GM21528 (cell line): ENCODE measurements around the gene RGL1.

Source experiments
- ATAC-seq: cut with Tn5 transposase; IDR thresholded peaks from one replicate; pipeline ENCODE4 v1.9.1; 2021; ENCODE audit warnings: mild to moderate bottlenecking, moderate library complexity; ENCODE audit not compliant: unreplicated experiment, low FRiP score

RGL1 gene

GRCh38 chr1:183942933-183943693 is 138.2 kb downstream of the RGL1 start:
- no peak for ATAC-seq

DNA sequence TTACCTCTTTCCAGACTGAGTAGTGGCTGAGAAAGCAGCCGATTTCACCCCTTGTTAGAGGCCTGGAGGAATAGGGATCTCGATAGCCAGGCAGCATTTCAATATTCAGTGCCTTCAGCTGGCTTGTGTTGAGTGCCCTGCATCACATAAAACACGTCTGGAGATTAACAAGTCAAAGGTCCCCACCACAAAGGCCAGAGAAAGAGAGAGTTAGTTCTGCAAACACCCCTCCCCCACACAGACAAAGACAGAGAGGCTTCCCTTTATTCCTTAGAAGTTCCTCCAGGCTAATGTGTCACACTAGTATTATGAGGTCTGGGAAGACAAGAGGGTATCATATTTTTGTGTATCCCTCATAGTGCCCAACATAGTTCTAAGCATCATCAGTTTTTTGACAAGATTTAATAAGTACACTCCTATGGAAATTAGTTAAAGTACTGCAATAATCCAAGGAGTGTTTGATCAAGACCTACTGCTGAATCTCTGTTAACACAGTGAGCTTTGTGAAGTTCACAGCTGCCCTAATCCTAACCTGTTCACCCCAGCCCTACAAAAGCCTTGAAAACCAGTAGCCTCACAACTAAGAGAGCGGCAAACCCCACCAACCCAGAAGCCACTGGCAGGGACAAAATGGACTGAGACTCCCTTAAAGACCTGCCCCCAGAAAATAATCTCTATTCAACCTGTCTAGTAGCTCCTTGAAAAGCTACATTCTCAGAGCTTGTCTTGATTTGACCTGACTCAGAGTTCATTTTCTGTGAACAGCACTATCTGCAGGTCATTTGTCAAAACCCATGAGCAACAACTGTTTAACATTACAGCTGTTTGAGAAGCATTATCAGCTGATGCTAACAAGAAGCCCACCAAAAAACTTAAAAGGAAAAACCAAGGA is 140.8 kb downstream of the RGL1 start:
- ATAC-seq: no peak

GRCh38 chr1:183946320-183946613 is 141.3 kb downstream of the RGL1 start:
- ATAC-seq: no peak

DNA sequence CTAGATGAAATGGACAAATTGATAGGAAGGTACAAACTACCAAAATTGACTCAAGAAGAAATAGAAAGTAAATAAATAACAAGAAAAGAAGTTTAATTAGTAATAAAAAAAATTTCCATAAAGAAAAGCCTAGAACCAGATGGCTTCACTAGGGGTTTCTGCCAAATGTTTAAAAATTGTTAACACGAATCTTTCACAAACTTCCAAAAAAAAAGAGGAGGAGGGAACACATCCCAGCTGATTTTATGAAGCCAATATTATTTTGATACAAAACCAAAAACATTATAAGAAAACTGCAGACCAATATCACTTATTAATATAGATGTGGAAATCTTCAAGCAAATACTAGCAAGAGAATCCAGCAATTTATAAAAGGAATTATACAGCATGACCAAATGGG is 143.1 kb downstream of the RGL1 start:
- ATAC-seq: no peak

DNA sequence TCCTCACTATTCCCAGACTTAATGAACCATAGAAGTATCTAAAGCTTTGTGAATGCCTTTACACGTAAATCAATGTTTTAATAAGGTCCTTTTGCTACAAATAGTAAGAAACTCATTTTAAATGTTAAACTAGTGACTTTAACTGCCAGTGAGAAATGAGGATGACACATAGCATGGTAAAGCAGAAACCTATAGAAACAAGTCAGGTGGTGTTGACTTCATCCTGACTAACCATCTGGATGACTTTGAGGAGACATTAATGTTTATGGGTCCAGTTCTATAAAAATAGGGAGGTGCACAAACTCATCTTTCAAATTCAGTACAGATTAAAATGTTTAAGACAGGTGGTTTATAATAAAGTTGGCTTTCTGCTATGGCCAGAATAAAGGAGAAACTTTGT is 147.2 kb downstream of the RGL1 start:
- no peak for ATAC-seq

- no peak for ATAC-seq
Observed at GRCh38 chr1:183953031-183953430, 148.1 kb downstream of the RGL1 start.

- no peak for ATAC-seq
Observed at GRCh38 chr1:183954496-183954895, 149.6 kb downstream of the RGL1 start.

DNA sequence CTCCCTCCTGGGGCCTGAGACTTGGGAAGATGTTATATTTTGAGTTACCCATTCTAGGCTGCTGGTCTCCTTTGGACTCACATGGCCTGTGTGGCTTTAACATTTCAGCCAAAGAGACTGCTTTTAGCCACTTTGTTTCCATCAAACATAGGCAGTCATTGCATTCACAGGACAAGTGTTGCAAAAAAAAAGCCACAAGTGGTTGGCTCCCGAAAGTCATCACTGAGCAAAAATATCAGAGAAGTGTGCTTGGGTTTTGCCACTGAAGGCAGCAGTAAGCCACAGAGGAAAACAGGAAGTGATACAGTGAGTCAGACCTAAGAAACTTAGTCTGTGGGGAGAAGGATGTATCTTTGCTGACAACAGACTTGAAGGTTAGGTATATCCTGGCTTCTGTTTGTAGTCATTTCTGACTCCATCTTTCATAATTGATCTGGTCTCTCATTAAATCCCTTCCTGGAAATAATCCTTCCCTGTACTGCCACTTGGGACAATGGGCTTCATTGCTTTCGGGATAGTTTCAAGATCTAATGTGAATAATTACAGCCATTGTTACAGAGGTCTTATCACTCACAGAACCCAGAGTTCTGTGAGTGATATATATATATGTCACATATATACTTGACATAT is 151.8 kb downstream of the RGL1 start:
- peak; percentile 99 for ATAC-seq

- no peak for ATAC-seq
Observed at GRCh38 chr1:183957216-183957830, 152.4 kb downstream of the RGL1 start.

DNA sequence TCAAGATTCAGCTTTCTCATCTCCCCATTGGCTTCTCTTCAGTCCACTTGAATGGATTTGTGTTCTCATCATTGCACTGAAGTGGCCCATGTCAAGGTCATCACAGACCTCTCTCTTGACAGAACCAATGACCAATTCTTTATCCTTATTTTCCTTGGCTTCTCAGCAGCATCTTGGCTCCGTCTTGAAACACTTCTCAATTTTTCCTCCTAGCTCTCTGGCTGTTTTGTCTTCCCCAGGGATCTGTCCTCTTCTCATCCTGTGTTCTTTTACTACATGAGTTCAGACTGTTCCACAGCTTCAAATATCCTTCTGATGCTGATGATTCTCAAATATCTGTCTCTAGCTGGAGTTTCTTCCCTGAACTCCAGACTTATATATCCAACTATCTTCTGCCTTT is 154.0 kb downstream of the RGL1 start:
- no peak for ATAC-seq

GRCh38 chr1:183961132-183961531 is 156.2 kb downstream of the RGL1 start:
- no peak for ATAC-seq

DNA sequence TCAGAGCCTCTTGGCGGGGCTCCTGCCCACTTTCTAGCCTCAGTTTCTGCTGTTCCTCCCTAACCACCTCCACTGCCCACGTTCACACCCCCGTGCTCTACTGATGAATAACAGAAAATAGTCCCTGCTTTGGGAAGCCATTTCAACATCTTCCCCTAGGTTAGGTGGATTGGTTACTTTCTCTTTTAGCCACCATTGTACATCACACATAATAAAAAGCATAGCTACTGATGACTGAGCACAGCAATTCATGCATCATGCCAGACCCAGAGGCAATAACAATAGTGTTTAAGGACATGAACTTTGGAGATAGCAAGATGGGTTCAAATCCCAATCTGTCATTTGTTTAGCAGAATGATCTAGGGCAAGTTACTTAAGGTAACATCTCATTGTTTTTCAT is 158.0 kb downstream of the RGL1 start:
- no peak for ATAC-seq

DNA sequence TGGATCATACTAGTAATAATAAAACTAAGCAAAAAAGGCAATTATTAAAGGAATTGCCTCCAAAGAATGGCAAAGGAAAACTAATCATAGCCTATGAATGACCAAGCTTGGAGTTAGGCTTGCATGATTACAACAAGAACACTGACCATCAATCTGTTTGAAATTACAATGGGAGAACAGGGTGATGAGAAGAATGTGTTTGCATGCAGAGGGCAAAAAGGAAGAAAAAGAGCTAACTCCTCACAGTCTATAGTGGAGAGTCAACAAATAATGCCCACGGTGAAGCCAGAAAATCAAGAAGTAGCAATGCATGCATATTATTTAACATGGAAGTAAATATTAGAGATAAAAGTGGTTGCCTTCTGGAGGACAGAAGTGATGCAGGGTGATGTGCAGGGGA is 160.8 kb downstream of the RGL1 start:
- ATAC-seq: no peak

DNA sequence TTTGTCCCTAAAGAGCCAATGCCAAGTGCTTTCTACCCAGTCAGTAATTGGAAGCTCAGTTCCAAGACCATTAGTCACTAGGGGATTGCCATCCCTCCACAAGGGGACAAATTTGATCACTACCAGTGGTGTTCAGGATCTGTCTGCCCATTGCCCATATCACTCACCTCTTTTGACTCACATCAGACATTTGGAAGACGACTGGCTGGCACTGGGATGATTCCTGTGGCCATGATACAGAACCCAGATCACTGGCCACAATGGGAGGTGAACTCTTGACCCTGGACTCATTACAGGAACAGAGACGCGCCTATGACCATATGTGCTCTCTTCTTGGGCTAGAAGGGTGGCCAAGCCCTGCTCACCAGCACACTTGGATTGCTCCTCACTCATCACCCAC is 161.6 kb downstream of the RGL1 start:
- no peak for ATAC-seq

DNA sequence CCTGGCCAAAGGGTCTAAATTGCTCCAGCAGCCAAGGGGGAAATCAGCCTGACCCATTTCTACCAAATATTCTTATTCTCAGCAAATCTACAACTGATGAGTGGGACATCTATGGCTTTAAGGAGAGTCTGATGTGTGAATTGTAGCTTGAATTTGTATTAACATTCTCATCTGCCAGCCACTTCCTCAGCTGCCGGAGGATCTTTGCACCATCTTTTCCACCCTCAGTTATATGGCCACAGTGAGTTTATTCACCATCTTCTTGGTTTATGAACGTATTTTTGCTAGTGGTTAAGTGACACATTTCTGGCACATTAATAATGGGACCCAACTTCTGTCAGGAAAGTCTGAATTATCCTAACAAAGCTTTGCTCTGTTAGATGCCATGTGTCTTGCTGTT is 163.0 kb downstream of the RGL1 start:
- no peak for ATAC-seq

DNA sequence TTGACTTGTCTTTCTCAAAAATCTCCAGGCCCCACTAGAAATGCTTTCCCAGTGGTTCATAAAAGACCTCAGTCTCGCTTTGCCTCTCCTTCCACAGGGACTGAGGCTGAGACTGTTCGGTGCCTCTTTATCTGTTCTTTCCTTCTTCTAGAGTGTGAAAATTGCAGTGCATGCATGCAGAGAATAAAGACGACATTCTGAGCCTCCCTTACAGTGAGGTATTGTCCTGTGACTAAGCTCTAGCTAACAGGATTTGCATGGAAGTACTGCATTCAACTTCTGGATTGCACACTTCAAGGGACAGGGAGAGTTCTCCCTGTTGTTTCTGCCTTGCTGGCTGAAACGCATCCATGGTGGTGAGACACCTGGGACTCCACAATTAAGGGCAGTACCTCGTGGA is 163.5 kb downstream of the RGL1 start:
- ATAC-seq: no peak

DNA sequence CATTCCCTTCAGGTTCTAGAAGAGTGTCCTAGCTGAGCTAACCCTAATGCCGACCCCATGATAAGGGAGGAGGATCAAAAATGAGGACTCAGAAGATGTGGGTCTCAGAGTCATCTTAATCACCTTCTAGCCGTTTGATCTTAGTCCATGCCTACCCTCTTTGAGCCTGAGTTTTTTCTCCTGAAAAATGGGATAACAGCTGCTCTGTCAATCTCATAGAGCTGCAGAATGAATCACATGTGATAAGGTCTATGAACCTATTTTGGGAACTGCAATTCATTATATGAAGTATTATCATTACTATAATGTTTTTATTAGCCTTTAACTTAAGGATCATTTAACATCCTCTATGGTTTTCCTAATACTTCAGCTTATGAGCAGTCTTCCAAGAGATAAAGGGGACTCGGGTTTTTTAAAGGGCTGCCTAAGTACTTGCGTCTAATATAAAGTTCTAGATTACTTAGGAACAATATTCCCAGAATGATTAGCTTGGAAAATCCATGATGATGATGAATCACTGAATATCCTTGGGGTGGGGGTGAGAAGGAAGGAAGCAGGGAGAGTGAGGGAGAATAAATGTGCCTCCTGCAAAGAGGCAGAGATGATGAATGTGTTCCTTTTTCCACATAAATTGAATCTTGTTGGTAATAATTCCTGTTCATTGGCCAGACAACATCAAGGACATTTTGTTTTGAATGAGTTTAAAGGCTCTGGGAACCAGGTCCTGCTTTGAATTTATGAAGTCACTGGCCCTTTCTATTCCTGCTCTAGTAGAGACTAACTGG is 165.8 kb downstream of the RGL1 start:
- ATAC-seq: no peak

DNA sequence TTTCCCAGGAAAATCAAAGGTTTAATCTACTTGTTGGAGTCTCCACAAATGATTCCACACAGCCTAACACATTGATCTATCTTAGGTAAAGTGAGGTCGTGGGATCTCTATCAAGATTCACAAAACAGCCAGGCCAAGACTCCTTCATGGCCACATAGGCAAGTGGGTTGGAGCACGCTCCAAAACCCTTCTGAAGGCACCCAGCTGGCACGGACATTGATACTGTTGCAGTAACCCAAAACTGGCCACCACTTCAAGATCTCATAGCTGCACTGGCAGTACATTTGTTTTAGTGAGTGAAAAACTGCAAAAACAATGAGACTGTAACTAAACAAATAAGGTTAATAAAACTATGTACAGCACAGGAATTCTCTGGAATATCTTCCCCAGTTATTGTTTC is 170.7 kb downstream of the RGL1 start:
- no peak for ATAC-seq

DNA sequence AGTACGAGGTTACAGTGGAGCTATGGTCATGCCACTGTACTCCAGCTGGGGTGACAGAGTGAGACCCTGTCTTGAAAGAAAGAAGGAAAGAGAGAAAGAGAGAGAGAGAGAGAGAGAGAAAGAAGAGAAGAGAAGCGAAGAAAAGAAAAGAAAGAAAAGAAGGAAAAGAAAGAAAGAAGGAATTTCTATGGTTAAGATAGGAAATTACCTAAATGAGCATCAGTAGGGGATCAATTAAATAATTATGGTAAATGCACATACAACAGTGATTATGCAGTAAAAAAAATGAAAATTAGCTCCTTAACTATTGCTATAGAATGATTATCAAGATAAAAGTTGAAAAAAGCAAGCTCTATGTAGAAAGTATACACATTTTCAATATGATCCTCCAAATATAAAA is 172.8 kb downstream of the RGL1 start:
- ATAC-seq: no peak
